Astrocyte of the spinal cord (primary cell): Measurements from ENCODE around the gene NSL1.

Source experiments
- DNase-seq: peaks from one replicate; pipeline ENCODE4 v3.0.0; 2011; ENCODE audit warnings: low read depth, low spot score
- H3K4me3 ChIP-seq: 2 replicates; pipeline ENCODE4 v1.5.1; 2011; ENCODE audit warnings: low read depth, mild to moderate bottlenecking, low read length, moderate library complexity
- CTCF ChIP-seq: IDR thresholded peaks from 2 replicates; pipeline ENCODE4 v1.5.1; 2012; ENCODE audit warnings: low read depth, mild to moderate bottlenecking, low read length, inconsistent platforms
- in situ Hi-C: cut with HindIII; loops from 2 replicates; pipeline ENCODE4 v1.10.0; 2017; ENCODE audit warnings: low sequenced_read_pairs

NSL1 gene

DNA sequence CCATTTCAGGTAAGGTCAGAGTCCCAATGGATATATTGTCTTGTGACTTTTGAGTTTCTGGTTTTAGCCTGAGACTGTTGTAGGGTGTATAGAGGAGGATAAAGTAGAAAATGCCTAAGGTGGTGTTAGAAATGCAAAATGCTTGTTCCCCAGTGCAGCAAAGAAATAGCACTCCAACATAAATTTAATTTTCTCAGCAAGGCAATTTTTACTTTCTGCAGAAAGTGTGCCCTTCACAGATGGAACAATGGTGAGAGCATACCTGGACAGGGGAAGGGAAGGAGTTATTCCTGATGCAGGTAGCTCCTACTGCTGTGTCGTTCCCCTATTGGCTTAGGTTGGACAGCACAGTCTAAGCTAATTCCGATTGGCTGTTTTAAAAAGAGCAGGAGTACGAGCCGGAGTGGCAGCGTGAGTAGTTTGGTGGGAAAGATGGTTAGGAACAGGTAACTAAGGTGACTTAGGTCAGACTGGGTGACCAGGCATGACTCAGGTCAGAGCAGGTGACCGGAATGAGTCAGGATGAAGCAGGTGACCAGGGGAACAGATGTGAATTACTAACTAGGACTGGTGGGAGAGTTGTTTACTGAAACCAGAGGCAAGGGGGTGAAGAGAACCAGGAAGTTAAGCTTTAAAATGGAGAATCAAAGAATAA lies 34.3 kb upstream of the NSL1 start:
- no peak overlapping the region for H3K4me3 ChIP-seq
- TF ChIP-seq CTCF: no peak
- in situ Hi-C loops: no loop called here
- no peak for DNase-seq

GRCh38 chr1:212824201-212824600 lies 32.6 kb upstream of the NSL1 start:
- no peak for DNase-seq
- no peak overlapping the region for H3K4me3 ChIP-seq
- no peak for TF ChIP-seq CTCF
- in situ Hi-C loops: no loop called here

GRCh38 chr1:212822956-212823355 lies 31.4 kb upstream of the NSL1 start:
- no peak for TF ChIP-seq CTCF
- in situ Hi-C loops: no loop called here
- DNase-seq: no peak
- H3K4me3 ChIP-seq: no peak overlapping the region

DNA sequence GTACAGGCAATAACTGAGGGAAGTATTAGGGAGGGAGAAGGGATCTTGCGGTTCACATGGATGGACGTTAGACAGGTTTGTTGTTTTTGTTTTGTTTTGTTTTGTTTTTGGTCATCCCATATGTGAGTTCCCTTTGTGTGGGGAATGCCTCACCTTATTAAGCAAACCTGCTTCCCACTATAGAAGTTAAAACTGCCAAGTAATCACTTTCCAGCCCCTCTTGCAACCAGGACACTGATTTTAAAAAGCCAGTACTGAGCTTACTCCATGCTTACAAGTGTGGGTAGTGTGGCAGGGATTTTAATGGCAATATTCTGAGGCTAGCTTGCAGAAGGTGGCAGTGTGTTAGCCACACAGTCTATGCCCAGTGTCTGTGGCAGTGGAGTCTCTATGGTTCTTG lies 29.4 kb upstream of the NSL1 start:
- no peak overlapping the region for H3K4me3 ChIP-seq
- TF ChIP-seq CTCF: no peak
- no peak for DNase-seq
- in situ Hi-C loops: no loop called here

DNA sequence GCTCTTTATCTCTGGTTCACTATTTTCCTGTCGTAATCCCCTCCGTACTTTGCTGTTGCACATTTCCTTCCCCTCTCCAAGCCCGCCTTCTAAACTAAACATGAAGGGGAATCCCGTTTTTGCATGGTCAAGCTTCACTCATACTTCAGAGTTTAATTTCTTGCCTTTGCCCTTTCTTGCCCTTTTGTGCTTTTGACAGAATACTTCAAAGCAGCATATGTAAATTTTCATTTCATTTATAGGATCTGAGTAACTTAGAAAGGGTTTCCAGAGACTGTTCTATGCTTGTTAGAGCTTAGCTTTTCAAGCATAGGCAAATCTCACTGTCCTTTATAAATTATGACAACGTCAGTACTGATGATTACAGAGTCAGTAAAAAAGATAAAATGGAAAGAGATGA lies 28.1 kb upstream of the NSL1 start:
- in situ Hi-C loops: no loop called here
- TF ChIP-seq CTCF: no peak
- H3K4me3 ChIP-seq: no peak overlapping the region
- DNase-seq: no peak

DNA sequence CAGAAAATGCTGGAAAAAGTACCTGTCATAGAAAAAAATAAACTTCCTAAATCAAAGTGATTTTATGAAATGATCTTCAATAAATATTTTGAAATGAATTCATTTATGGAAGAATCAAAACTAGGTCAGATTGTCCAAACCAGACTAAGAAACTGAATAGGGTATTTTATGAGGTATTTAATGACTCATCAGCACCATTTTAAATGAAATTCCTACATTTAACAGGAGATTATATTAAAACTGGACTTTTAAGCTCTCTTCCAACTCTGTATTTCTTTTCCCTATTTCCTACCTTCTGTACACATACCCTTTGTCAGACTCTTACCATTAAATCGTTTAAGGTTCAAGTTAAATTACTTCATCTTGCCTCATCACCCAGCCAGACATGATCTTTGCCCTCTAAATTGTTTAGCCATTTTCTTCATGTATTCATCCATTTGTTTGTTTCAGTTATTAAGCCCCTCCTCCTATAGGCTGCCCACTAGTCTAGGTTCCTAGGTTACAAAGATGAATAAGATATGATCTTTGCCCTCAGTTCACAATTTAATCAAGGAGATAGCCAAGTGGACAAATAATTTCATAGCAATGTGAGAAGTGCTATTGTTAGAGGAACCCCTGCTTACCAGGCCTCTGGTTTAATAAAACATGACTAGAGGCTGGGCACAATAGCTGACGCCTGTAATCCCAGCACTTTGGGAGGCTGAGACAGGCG lies 25.1 kb upstream of the NSL1 start:
- TF ChIP-seq CTCF: no peak
- H3K4me3 ChIP-seq: no peak overlapping the region
- in situ Hi-C loops: no loop called here
- no peak for DNase-seq
